HFFc6 (cell line): ENCODE measurements around the gene TMEM243. TPM values are rescaled to one million over a fixed set of nuclear protein-coding genes. Genes with fewer than 3 reads are reported as not detected.

Experiments used
- DNase-seq: peaks from one replicate; pipeline ENCODE4 v3.0.0-alpha.2; 2018
- H3K27ac Mint-ChIP-seq: 2 replicates; pipeline ENCODE4 v1.8.0; 2020; ENCODE audit warnings: mild to moderate bottlenecking, mixed read lengths
- H3K27me3 Mint-ChIP-seq: 2 replicates; pipeline ENCODE4 v1.8.0; 2021; ENCODE audit warnings: mild to moderate bottlenecking, moderate library complexity, mixed read lengths; ENCODE audit not compliant: insufficient read depth
- H3K36me3 Mint-ChIP-seq: 2 replicates; pipeline ENCODE4 v1.8.0; 2021; ENCODE audit warnings: low read depth, mixed read lengths
- H3K4me1 Mint-ChIP-seq: 2 replicates; pipeline ENCODE4 v1.8.0; 2020; ENCODE audit warnings: low read depth, mixed read lengths
- H3K4me3 Mint-ChIP-seq: 2 replicates; pipeline ENCODE4 v1.8.0; 2020; ENCODE audit warnings: mild to moderate bottlenecking, moderate library complexity, mixed read lengths
- H3K9me3 Mint-ChIP-seq: 2 replicates; pipeline ENCODE4 v1.8.0; 2020; ENCODE audit warnings: mild to moderate bottlenecking, mixed read lengths
- CTCF ChIP-seq: fragments of 200-600 bp; sonication (generic); IDR thresholded peaks from 2 replicates; pipeline ENCODE4 v1.5.0; 2021; ENCODE audit warnings: antibody characterized with exemption, mild to moderate bottlenecking
- total RNA-seq, 6 experiments: library from RNA; stranded (reverse); fragmentation: NEBNext Ultra II Directional; extraction: Animal tissue kit (Norgen Biotek cat#: 25700); gene quantifications; 2 replicates in 1 of 6; 3 replicates in 5 of 6; pipeline ENCODE4 v1.2.3, GENCODE V29; 2021

TMEM243 gene
- total RNA-seq, 6 experiments from 2014 or later = 16.3 to 20.9 (median 17.2) TPM

GRCh38 chr7:87216701-87217508 lies 2.6 kb downstream of the TMEM243 start:
- DNase-seq = no peak
- TF ChIP-seq CTCF = no peak
- Mint-ChIP-seq H3K27ac (peak overlapping the region; percentile 23; the same call in 1 of the 2 replicates), H3K36me3 (no peaks in the 10 kb centered on the region; the same call in 1 of the 2 replicates), H3K4me1 (peaks cover 46% of the 10 kb centered on the region), H3K27me3 (no peaks in the 10 kb centered on the region), H3K4me3 (no peak overlapping the region), H3K9me3 (no peaks in the 10 kb centered on the region)

GRCh38 chr7:87215046-87215445 lies 4.5 kb downstream of the TMEM243 start:
- Mint-ChIP-seq H3K4me1 (peaks cover 38% of the 10 kb centered on the region), H3K4me3 (no peak overlapping the region)
- no peak for TF ChIP-seq CTCF

GRCh38 chr7:87213811-87214210 lies 5.7 kb downstream of the TMEM243 start:
- H3K27me3 Mint-ChIP-seq = no peaks in the 10 kb centered on the region
- no peak overlapping the region for H3K4me3 Mint-ChIP-seq
- no peak for DNase-seq
- H3K27ac Mint-ChIP-seq = no peak overlapping the region
- peaks cover 6% of the 10 kb centered on the region for H3K36me3 Mint-ChIP-seq
- H3K4me1 Mint-ChIP-seq = peaks cover 40% of the 10 kb centered on the region
- no peaks in the 10 kb centered on the region for H3K9me3 Mint-ChIP-seq
- no peak for TF ChIP-seq CTCF

More at GRCh38 chr7:87215046-87215445, 4.5 kb downstream of the TMEM243 start:
- Mint-ChIP-seq H3K27ac (no peak overlapping the region), H3K9me3 (no peaks in the 10 kb centered on the region), H3K36me3 (no peaks in the 10 kb centered on the region; the same call in 1 of the 2 replicates), H3K27me3 (no peaks in the 10 kb centered on the region)
- no peak for DNase-seq

- no peaks in the 10 kb centered on the region for H3K27me3 Mint-ChIP-seq
- no peaks in the 10 kb centered on the region for H3K9me3 Mint-ChIP-seq
- no peak for DNase-seq
- H3K4me1 Mint-ChIP-seq = peaks cover 34% of the 10 kb centered on the region
- no peak overlapping the region for H3K27ac Mint-ChIP-seq
- peaks cover 10% of the 10 kb centered on the region for H3K36me3 Mint-ChIP-seq
- no peak overlapping the region for H3K4me3 Mint-ChIP-seq
- TF ChIP-seq CTCF = no peak
These were observed 6.3 kb downstream of the TMEM243 start for GRCh38 chr7:87213252-87213651.

GRCh38 chr7:87212498-87212897 lies 7.0 kb downstream of the TMEM243 start:
- H3K36me3 Mint-ChIP-seq = peaks cover 10% of the 10 kb centered on the region
- no peak for DNase-seq
- no peaks in the 10 kb centered on the region for H3K9me3 Mint-ChIP-seq
- H3K4me3 Mint-ChIP-seq = no peak overlapping the region; the same call in 1 of the 2 replicates
- peaks cover 28% of the 10 kb centered on the region for H3K4me1 Mint-ChIP-seq
- no peak for TF ChIP-seq CTCF
- no peaks in the 10 kb centered on the region for H3K27me3 Mint-ChIP-seq
- H3K27ac Mint-ChIP-seq = peak overlapping the region; percentile 26; the same call in 1 of the 2 replicates
